ENCODE results near the gene CBX5. TPM values are rescaled to one million over a fixed set of nuclear protein-coding genes. Genes with fewer than 3 reads are reported as not detected.
A peak's percentile ranks its signal among the peaks of the same experiment; 100 is the strongest.

CBX5 gene
- total and polyA plus RNA-seq, 9 of the 15 experiments (the other 6 are each of a cell fraction or from before 2014, with no cell fraction given): 32.6 to 102 (median 59.2) TPM

GRCh38 chr12:54211920-54212319, 68.0 kb downstream of the CBX5 start (continued):
- TF ChIP-seq ZNF717 (CRISPR knock-in tag; IDR thresholded peaks at IDR 0.05) (no peak), ZFX (CRISPR knock-in tag; IDR thresholded peaks at IDR 0.05) (no peak), NFIC (IDR thresholded peaks at IDR 0.05) (no peak), SMARCA5 (IDR thresholded peaks at IDR 0.05) (peak; percentile 44; the same call in 1 of the 2 replicates), ARHGAP35 (IDR thresholded peaks at IDR 0.05; ENCODE audit: partially characterized antibody) (peak; percentile 57), KLF16 (IDR thresholded peaks at IDR 0.05) (no peak), POLR3G (IDR thresholded peaks at IDR 0.05; ENCODE audit: extremely low read depth, insufficient read length, insufficient replicate concordance) (no peak), FOSL1 (tag; conservative IDR thresholded peaks at IDR 0.05) (no peak), MYNN (IDR thresholded peaks at IDR 0.05) (peak; percentile 90), MYNN (CRISPR knock-in tag; IDR thresholded peaks at IDR 0.05) (no peak), LARP7 (IDR thresholded peaks at IDR 0.05) (0 out of 2 replicates have a peak, but pooled peaks have one; percentile 69), PCBP2 (IDR thresholded peaks at IDR 0.05; ENCODE audit: low read depth, low read length, poor library complexity, severe bottlenecking) (no peak), ELF4 (CRISPR knock-in tag; IDR thresholded peaks at IDR 0.05) (peak; percentile 83), ZNF311 (CRISPR knock-in tag; IDR thresholded peaks at IDR 0.05) (no peak), EGR1 (conservative IDR thresholded peaks at IDR 0.05) (no peak), THRB (CRISPR knock-in tag; conservative IDR thresholded peaks at IDR 0.05) (peak; percentile 67; the same call in 1 of the 2 replicates), TSC22D4 (tag; IDR thresholded peaks at IDR 0.05) (peak; percentile 94; the same call in 1 of the 2 replicates), YY1 (IDR thresholded peaks at IDR 0.05; ENCODE audit: borderline replicate concordance in 1 of 3, control insufficient read depth in 1 of 3, extremely low read depth in 1 of 3, insufficient read depth in 3 of 3, insufficient read length in 1 of 3, insufficient replicate concordance in 2 of 3, low read depth in 1 of 3, low read length in 2 of 3) (no peak), PYGO2 (tag; IDR thresholded peaks at IDR 0.05) (no peak)
- TF ChIP-seq, protein P1, sequence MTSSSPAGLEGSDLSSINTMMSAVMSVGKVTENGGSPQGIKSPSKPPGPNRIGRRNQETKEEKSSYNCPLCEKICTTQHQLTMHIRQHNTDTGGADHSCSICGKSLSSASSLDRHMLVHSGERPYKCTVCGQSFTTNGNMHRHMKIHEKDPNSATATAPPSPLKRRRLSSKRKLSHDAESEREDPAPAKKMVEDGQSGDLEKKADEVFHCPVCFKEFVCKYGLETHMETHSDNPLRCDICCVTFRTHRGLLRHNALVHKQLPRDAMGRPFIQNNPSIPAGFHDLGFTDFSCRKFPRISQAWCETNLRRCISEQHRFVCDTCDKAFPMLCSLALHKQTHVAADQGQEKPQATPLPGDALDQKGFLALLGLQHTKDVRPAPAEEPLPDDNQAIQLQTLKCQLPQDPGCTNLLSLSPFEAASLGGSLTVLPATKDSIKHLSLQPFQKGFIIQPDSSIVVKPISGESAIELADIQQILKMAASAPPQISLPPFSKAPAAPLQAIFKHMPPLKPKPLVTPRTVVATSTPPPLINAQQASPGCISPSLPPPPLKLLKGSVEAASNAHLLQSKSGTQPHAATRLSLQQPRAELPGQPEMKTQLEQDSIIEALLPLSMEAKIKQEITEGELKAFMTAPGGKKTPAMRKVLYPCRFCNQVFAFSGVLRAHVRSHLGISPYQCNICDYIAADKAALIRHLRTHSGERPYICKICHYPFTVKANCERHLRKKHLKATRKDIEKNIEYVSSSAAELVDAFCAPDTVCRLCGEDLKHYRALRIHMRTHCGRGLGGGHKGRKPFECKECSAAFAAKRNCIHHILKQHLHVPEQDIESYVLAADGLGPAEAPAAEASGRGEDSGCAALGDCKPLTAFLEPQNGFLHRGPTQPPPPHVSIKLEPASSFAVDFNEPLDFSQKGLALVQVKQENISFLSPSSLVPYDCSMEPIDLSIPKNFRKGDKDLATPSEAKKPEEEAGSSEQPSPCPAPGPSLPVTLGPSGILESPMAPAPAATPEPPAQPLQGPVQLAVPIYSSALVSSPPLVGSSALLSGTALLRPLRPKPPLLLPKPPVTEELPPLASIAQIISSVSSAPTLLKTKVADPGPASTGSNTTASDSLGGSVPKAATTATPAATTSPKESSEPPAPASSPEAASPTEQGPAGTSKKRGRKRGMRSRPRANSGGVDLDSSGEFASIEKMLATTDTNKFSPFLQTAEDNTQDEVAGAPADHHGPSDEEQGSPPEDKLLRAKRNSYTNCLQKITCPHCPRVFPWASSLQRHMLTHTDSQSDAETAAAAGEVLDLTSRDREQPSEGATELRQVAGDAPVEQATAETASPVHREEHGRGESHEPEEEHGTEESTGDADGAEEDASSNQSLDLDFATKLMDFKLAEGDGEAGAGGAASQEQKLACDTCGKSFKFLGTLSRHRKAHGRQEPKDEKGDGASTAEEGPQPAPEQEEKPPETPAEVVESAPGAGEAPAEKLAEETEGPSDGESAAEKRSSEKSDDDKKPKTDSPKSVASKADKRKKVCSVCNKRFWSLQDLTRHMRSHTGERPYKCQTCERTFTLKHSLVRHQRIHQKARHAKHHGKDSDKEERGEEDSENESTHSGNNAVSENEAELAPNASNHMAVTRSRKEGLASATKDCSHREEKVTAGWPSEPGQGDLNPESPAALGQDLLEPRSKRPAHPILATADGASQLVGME (CRISPR knock-in tag; IDR thresholded peaks at IDR 0.05): no peak
- TF ChIP-seq, protein P2, sequence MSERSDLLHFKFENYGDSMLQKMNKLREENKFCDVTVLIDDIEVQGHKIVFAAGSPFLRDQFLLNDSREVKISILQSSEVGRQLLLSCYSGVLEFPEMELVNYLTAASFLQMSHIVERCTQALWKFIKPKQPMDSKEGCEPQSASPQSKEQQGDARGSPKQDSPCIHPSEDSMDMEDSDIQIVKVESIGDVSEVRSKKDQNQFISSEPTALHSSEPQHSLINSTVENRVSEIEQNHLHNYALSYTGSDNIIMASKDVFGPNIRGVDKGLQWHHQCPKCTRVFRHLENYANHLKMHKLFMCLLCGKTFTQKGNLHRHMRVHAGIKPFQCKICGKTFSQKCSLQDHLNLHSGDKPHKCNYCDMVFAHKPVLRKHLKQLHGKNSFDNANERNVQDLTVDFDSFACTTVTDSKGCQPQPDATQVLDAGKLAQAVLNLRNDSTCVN (CRISPR knock-in tag; IDR thresholded peaks at IDR 0.05): 0 out of 2 replicates have a peak, but pooled peaks have one; percentile 65
